Measurements from ENCODE around the gene TTC19.
"Not testable (repeated sequence)": the region's sequence is repeated elsewhere in the genome, so short reads cannot be mapped to it uniquely, and the experiment has no call there.

TTC19 gene

GRCh38 chr17:16027708-16028584 lies 28.3 kb downstream of the TTC19 start:
- DNase-seq (ENCODE audit: low spot score), result no peak

DNA sequence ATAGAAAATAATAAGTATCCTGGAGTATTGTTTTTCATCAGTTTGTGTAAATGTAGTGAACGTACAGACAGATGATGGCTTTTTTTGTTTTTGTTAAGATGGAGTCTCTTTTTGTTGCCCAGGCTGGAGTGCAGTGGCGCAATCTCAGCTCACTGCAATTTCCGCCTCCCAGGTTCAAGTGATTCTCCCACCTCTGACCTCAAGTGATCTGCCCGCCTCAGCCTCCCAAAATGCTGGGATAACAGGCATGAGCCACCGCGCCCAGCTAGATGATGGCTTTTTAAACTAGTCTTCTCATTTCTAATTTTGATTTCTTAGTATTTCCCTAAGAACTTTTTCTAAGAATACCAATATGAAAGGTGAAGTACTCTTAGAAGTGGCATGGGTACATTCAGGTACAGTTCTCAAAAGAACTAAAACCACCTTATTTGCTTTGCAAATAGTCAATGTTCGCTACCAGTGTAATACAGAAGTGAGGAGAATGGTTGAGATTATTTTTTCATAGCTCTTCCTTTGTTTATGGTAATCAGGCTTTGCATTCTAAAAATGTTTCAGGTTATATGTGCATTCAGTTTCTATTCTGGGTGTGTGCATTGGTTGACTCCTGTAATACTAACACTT lies 34.2 kb downstream of the TTC19 start:
- no peak for DNase-seq (ENCODE audit: low spot score)

- DNase-seq (ENCODE audit: low spot score), result no peak
Measured at GRCh38 chr17:16036261-16036660, 36.6 kb downstream of the TTC19 start.

DNA sequence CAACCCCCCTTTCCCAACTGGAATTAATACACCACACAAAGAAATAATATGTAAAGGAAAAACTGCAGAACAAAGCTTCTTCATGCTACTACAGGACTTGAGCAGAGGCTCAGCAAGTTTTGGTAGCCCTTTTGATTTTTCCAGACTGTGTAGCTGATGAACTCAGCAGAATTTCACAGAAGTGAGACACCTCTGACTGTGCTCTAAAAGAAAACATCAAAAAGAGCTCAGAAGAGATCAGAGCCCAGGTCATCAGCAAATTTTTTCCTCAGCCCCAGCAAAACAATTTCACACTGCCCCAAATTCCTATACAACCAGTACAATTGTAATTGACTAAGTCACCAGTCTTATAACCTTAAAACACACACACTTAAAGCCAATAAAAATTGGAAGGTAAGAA lies 38.0 kb downstream of the TTC19 start:
- DNase-seq (ENCODE audit: low spot score), result no peak

GRCh38 chr17:16040710-16041251 lies 41.2 kb downstream of the TTC19 start:
- DNase-seq (ENCODE audit: low spot score), result no peak

DNA sequence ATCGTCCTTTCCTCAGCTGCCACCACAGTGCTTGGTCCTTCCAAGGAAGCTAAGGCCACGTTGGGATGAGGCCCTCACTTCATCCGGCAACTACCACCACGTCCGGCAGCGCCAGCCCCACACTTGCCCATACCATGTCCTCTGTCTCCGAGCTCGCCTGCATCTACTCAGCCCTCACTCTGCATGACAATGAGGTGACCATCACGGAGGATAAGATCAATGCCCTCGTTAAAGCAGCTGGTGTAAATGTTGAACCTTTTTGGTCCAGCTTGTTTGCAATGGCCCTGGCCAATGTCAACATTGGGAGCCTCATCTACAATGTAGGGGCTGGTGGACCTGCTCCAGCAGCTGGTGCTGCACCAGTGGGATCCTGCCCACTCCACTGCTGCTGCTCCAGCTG lies 44.9 kb downstream of the TTC19 start:
- no peak for DNase-seq (ENCODE audit: low spot score)

- DNase-seq (ENCODE audit: low spot score), result no peak
Measured at GRCh38 chr17:16046966-16047365, 47.3 kb downstream of the TTC19 start.

GRCh38 chr17:16048811-16049449 lies 49.3 kb downstream of the TTC19 start:
- DNase-seq (ENCODE audit: low spot score), result no peak

DNA sequence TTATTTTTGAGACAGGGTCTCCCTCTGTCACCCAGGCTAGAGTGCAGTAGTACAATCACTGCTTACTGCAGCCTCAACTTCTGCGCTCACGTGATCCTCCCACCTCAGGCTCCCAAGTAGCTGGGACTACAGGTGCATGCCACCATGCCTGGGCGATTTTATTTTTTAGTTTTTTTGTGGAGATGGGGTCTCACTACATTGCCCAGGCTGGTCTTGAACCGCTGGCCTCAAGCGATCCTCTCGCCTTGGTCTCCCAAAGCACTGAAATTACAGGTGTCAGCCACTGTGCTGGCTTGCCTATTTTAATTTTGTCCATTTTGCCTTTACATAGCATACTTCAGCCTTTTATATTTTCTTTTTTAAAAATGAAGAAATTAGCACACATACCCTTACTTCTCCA lies 51.2 kb downstream of the TTC19 start:
- DNase-seq (ENCODE audit: low spot score), result no peak

GRCh38 chr17:16052486-16052885 lies 52.9 kb downstream of the TTC19 start:
- no peak for DNase-seq (ENCODE audit: low spot score)

- DNase-seq (ENCODE audit: low spot score), result not testable (repeated sequence)
Measured at GRCh38 chr17:16055139-16055538, 55.5 kb downstream of the TTC19 start.

GRCh38 chr17:16061631-16062030 lies 62.0 kb downstream of the TTC19 start:
- no peak for DNase-seq (ENCODE audit: low spot score)

DNA sequence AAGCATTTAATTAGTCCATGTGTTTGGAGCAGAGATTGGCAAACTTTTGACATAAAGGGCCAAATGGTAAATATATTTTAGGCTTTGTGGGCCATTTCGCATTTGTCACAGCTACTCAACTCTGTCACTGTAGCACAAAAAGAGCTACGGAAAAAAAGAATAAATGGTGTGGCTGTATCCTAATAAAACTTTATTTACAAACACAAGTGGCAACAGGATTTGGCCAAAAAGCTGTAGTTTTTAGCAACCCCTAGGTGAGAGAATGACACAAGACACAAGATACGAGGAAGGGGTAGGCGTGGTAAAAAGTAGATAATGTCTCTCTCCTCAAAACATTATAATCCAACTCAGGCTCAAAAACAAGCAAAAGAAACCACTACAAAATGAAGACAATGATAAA lies 66.5 kb downstream of the TTC19 start:
- DNase-seq (ENCODE audit: low spot score), result no peak

GRCh38 chr17:16068323-16068722 lies 68.7 kb downstream of the TTC19 start:
- DNase-seq (ENCODE audit: low spot score), result no peak

DNA sequence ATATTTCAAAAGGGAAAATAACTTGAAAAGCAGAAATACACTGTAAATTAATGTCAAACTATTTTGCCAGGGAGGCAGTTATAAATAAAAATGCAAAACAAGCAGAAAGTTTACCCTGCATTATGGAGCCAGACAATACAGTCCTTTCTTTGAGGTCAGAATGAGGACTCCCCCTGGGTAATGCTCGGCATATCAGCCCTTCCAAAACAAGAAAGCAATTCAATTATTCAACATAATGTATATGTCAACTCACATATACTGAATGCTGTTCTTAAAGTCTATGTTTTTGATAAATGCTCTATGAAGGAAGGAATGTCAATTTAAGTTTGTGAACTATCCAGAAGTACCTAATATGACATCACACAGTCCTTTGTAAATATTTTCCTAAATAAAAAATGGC lies 72.4 kb downstream of the TTC19 start:
- no peak for DNase-seq (ENCODE audit: low spot score)

DNA sequence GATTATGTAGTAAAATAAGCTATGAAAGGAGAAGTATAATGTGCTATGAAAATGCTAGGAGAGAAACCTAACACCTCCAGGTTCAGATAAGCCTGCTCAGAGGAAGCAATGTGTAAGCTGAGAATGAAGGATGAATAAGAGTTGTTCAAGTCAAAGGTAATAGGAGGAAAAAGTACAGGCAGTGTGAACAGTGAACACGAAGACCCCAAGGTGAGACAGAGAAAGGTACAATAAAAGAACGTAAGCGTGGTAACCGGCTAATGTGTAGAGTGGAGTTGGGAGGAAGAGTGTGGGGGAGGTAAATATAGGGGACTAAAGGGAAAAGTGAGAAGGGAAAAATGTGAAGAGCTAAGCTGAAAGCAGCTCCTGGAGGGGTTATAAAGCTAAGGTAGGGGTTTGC lies 74.2 kb downstream of the TTC19 start:
- DNase-seq (ENCODE audit: low spot score), result no peak

GRCh38 chr17:16074423-16074822 lies 74.8 kb downstream of the TTC19 start:
- DNase-seq (ENCODE audit: low spot score), result no peak

DNA sequence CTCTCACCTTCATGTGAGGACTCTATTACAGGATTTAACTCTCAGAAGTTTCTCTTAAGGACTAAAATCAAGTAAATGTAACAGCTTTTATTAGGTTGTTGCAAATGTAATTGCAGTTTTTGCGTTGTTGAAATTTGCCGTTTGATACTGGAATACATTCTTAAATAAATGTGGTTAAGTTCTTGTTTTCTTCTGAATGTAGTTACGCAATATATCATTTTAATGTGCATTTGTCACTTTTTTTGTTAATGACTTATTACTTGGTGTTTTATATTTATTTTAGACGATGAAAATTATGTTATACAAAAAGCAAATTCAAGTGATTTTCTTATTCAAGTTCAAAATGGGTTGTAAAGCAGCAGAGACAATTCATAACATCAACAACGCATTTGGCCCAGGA lies 76.3 kb downstream of the TTC19 start:
- DNase-seq (ENCODE audit: low spot score), result no peak
